ENCODE measurements around the gene FAM53A. TPM values are rescaled to one million over a fixed set of nuclear protein-coding genes. Genes with fewer than 3 reads are reported as not detected.

Gene FAM53A
- total and polyA plus RNA-seq, 2 of the 13 experiments (the other 11 are each of a cell fraction or from before 2014, with no cell fraction given): 0.48 to 1.1 TPM

DNA sequence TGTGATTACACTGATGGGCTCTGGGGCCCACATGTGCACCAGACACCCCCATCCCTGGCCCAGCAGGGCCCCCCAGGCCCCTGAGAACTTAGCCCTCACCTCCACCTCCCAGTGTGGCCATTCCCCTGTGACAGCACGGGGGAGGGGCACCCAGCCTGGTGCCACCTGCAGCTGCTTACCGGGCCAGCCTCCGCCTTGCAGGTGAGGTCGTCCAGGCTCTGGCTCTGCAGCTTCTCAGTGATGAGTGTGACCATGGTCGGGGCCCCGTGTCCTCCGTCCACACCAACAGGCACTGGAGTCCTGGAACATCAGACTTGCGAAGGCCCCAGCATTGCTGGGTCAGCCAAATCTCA lies 15.6 kb downstream of the FAM53A start:
- no peaks in the 10 kb centered on the region for H4K20me1 ChIP-seq (ENCODE audit: insufficient read depth, low read length)
- no peak overlapping the region for H3K4me2 ChIP-seq (ENCODE audit: low read depth, low read length)
- H3K4me3 ChIP-seq (replicated peaks in 1 of 3; ENCODE audit: insufficient read depth in 1 of 3, low read depth in 2 of 3, low read length in 3 of 3): no peak overlapping the region
- no peak overlapping the region for H2AFZ ChIP-seq (ENCODE audit: low read length)
- no peaks in the 10 kb centered on the region for H3K36me3 ChIP-seq (replicated peaks in 1 of 2; ENCODE audit: control insufficient read depth in 1 of 2, insufficient read depth in 2 of 2, low read length in 2 of 2)
- no peaks in the 10 kb centered on the region for H3K4me1 ChIP-seq (ENCODE audit: insufficient read depth, low read length)
- CTCF ChIA-PET (ENCODE audit: low intra/inter-chr PET ratio, low total read pairs): no interaction called here
- H3K9ac ChIP-seq (ENCODE audit: insufficient read depth, low read depth, low read length): no peak overlapping the region
- POLR2A ChIA-PET: no interaction called here
- WGBS (ENCODE audit: low lambda C conversion rate): 33% methylated on average over 1 of the region's 8 CpGs
- no TSS peak for BruUV-seq (replicated peaks)
- intact Hi-C loops (cut with micrococcal nuclease; ENCODE audit: unreplicated experiment): no loop called here
- H3K9me3 ChIP-seq (ENCODE audit: low read length): no peaks in the 10 kb centered on the region
- H3K79me2 ChIP-seq (ENCODE audit: insufficient read depth, low read length): no peaks in the 10 kb centered on the region
- TF ChIP-seq, protein P1, sequence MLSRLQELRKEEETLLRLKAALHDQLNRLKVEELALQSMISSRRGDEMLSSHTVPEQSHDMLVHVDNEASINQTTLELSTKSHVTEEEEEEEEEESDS (CRISPR knock-in tag; IDR thresholded peaks at IDR 0.05; ENCODE audit: borderline replicate concordance): no peak
- TF ChIP-seq ARID2 (CRISPR knock-in tag; IDR thresholded peaks at IDR 0.05; ENCODE audit: borderline replicate concordance) (no peak), ZBTB21 (CRISPR knock-in tag; IDR thresholded peaks at IDR 0.05) (no peak), TFDP1 (CRISPR knock-in tag; IDR thresholded peaks at IDR 0.05; ENCODE audit: borderline replicate concordance) (no peak)
- TF ChIP-seq, protein P2, sequence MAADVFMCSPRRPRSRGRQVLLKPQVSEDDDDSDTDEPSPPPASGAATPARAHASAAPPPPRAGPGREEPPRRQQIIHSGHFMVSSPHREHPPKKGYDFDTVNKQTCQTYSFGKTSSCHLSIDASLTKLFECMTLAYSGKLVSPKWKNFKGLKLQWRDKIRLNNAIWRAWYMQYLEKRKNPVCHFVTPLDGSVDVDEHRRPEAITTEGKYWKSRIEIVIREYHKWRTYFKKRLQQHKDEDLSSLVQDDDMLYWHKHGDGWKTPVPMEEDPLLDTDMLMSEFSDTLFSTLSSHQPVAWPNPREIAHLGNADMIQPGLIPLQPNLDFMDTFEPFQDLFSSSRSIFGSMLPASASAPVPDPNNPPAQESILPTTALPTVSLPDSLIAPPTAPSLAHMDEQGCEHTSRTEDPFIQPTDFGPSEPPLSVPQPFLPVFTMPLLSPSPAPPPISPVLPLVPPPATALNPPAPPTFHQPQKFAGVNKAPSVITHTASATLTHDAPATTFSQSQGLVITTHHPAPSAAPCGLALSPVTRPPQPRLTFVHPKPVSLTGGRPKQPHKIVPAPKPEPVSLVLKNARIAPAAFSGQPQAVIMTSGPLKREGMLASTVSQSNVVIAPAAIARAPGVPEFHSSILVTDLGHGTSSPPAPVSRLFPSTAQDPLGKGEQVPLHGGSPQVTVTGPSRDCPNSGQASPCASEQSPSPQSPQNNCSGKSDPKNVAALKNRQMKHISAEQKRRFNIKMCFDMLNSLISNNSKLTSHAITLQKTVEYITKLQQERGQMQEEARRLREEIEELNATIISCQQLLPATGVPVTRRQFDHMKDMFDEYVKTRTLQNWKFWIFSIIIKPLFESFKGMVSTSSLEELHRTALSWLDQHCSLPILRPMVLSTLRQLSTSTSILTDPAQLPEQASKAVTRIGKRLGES (CRISPR knock-in tag; IDR thresholded peaks at IDR 0.05; ENCODE audit: borderline replicate concordance): no peak
- no peak for FAIRE-seq
- ATAC-seq: no peak
- H3K27me3 ChIP-seq (ENCODE audit: control insufficient read depth in 1 of 2, insufficient read depth in 2 of 2, low read length in 2 of 2): peaks cover 0 to 1% of the 10 kb centered on the region in 2 experiments; a peak in 1 of 5 replicates
- DNase-seq (ENCODE audit: low spot score): no peak
- H3K27ac ChIP-seq (ENCODE audit: extremely low read length, insufficient read depth, low read length): no peak overlapping the region
- in situ Hi-C loops (cut with HindIII; ENCODE audit: extremely low pct_ligation_motif_present, low pct_unique_long_range_greater_than_20kb): no loop called here

Measured in HepG2 (cell line).